ENCODE data around the gene TMEM181. TPM values are rescaled to one million over a fixed set of nuclear protein-coding genes. Genes with fewer than 3 reads are reported as not detected.

Gene TMEM181
- total and polyA plus RNA-seq, 8 donors = 14.1 to 32.8 (median 23.1) TPM

GRCh38 chr6:158644231-158645063 lies 84.6 kb downstream of the TMEM181 start, which contains the start of gene DYNLT1:
Gene DYNLT1 (minus strand): TSS chr6:158644743. CDS start chr6:158644708, 35 bp downstream.
- 0% methylated on average over 45 to 81 of the region's 81 CpGs for WGBS, 2 donors
- DNase-seq (peak; percentile 88 to 98 (median 94)), ATAC-seq (peak; percentile 96 to 98 (median 96)), FAIRE-seq (no peak)
- Histone ChIP-seq H3K9me3 (no peaks in the 10 kb centered on the region), H3K27ac (peak within 1 kb of the TSS; percentile 90 to 94 (median 93)), H3K4me1 (peaks cover 3 to 20% (median 15%) of the 10 kb centered on the region in 3 donors), H3K36me3 (no peaks in the 10 kb centered on the region), H3K4me3 (peak within 1 kb of the TSS; percentile 69 to 95 (median 86)), H3K27me3 (no peaks in the 10 kb centered on the region)
- TF ChIP-seq, protein P1, sequence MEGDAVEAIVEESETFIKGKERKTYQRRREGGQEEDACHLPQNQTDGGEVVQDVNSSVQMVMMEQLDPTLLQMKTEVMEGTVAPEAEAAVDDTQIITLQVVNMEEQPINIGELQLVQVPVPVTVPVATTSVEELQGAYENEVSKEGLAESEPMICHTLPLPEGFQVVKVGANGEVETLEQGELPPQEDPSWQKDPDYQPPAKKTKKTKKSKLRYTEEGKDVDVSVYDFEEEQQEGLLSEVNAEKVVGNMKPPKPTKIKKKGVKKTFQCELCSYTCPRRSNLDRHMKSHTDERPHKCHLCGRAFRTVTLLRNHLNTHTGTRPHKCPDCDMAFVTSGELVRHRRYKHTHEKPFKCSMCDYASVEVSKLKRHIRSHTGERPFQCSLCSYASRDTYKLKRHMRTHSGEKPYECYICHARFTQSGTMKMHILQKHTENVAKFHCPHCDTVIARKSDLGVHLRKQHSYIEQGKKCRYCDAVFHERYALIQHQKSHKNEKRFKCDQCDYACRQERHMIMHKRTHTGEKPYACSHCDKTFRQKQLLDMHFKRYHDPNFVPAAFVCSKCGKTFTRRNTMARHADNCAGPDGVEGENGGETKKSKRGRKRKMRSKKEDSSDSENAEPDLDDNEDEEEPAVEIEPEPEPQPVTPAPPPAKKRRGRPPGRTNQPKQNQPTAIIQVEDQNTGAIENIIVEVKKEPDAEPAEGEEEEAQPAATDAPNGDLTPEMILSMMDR (IDR thresholded peaks at IDR 0.05) = no peak
- intact Hi-C loops (cut with DNase I) = no loop called here

- 26 to 28% methylated on average over 21 of the region's 21 CpGs for WGBS, 2 donors
- intact Hi-C loops (cut with DNase I) = no loop called here
- peaks cover 3 to 20% (median 15%) of the 10 kb centered on the region in 3 donors for H3K4me1 ChIP-seq
These were observed 85.5 kb downstream of the TMEM181 start for GRCh38 chr6:158645064-158646022.

GRCh38 chr6:158646023-158646910 lies 86.4 kb downstream of the TMEM181 start:
- TF ChIP-seq, protein P1 (IDR thresholded peaks at IDR 0.05) = no peak
- intact Hi-C loops (cut with DNase I) = no loop called here
- 69 to 91% methylated on average over 10 of the region's 10 CpGs for WGBS, 2 donors
- H3K4me1 ChIP-seq = peaks cover 3 to 20% (median 9%) of the 10 kb centered on the region in 3 donors
- H3K9me3 ChIP-seq = no peaks in the 10 kb centered on the region
- H3K27ac ChIP-seq = no peak overlapping the region
- FAIRE-seq (no peak), DNase-seq (peak in 1 of 6 donors; percentile 10), ATAC-seq (no peak)
- no peak overlapping the region for H3K4me3 ChIP-seq
- H3K36me3 ChIP-seq = no peaks in the 10 kb centered on the region
- no peaks in the 10 kb centered on the region for H3K27me3 ChIP-seq

More at GRCh38 chr6:158645064-158646022, 85.5 kb downstream of the TMEM181 start:
- TF ChIP-seq, protein P1 (IDR thresholded peaks at IDR 0.05) = no peak
- Histone ChIP-seq H3K27me3 (no peaks in the 10 kb centered on the region), H3K36me3 (no peaks in the 10 kb centered on the region), H3K4me3 (peak overlapping the region; percentile 69 to 95 (median 86)), H3K27ac (peak overlapping the region; percentile 90 to 94 (median 93)), H3K9me3 (no peaks in the 10 kb centered on the region)
- FAIRE-seq = no peak
- no peak for DNase-seq
- ATAC-seq = no peak

GRCh38 chr6:158647501-158647900 lies 87.6 kb downstream of the TMEM181 start:
- no peak for DNase-seq
- no peak for FAIRE-seq

More at GRCh38 chr6:158647501-158647900, 87.6 kb downstream of the TMEM181 start:
- Histone ChIP-seq H3K4me1 (peaks cover 3 to 12% (median 5%) of the 10 kb centered on the region in 3 donors), H3K27me3 (no peaks in the 10 kb centered on the region), H3K9me3 (no peaks in the 10 kb centered on the region), H3K27ac (no peak overlapping the region), H3K36me3 (no peaks in the 10 kb centered on the region), H3K4me3 (no peak overlapping the region)
- TF ChIP-seq, protein P1 (IDR thresholded peaks at IDR 0.05) = no peak
- intact Hi-C loops (cut with DNase I) = no loop called here
- ATAC-seq = no peak
- 61 to 70% methylated on average over 4 of the region's 4 CpGs for WGBS, 2 donors
